Measurements from ENCODE around the gene TMUB2. TPM values are rescaled to one million over a fixed set of nuclear protein-coding genes. Genes with fewer than 3 reads are reported as not detected.
"Not testable (repeated sequence)": the region's sequence is repeated elsewhere in the genome, so short reads cannot be mapped to it uniquely, and the experiment has no call there.

Gene TMUB2
- polyA plus RNA-seq (ENCODE audit: insufficient read length in 3 of 3), result 10 to 100 TPM; 50.3 to 60.8 (median 50.4) TPM
- long read RNA-seq, donor 1, partial matches to known transcripts, result 6 of 15 reads
- long read RNA-seq, donor 1, other reads (novel, unspliced or antisense), result 0 of 15 reads
- long read RNA-seq, donor 2, partial matches to known transcripts, result 12 of 17 reads
- long read RNA-seq, donor 2, other reads (novel, unspliced or antisense), result 0 of 17 reads
- long read RNA-seq, donor 3, partial matches to known transcripts, result 13 of 23 reads
- long read RNA-seq, donor 3, other reads (novel, unspliced or antisense), result 0 of 23 reads
- long read RNA-seq, donor 4, partial matches to known transcripts, result 13 of 23 reads
- long read RNA-seq, donor 4, other reads (novel, unspliced or antisense), result 0 of 23 reads
- long read RNA-seq, donor 5, partial matches to known transcripts, result 5 of 11 reads
- long read RNA-seq, donor 5, other reads (novel, unspliced or antisense), result 0 of 11 reads
- long read RNA-seq, donor 6, partial matches to known transcripts, result 18 of 28 reads
- long read RNA-seq, donor 6, other reads (novel, unspliced or antisense), result 0 of 28 reads
- long read RNA-seq, donor 7, transcript TMUB2-201 (3 exons, 2,418 nt), result major isoform, 6 of 13 reads
- long read RNA-seq, donor 7, partial matches to known transcripts, result 0 of 13 reads
- long read RNA-seq, donor 7, other reads (novel, unspliced or antisense), result 0 of 13 reads
- long read RNA-seq, donor 8, partial matches to known transcripts, result 5 of 13 reads
- long read RNA-seq, donor 8, other reads (novel, unspliced or antisense), result 0 of 13 reads
- long read RNA-seq, donor 9, partial matches to known transcripts, result 5 of 10 reads
- long read RNA-seq, donor 9, other reads (novel, unspliced or antisense), result 0 of 10 reads
- long read RNA-seq, donor 10, partial matches to known transcripts, result 18 of 21 reads
- long read RNA-seq, donor 10, other reads (novel, unspliced or antisense), result 0 of 21 reads
- long read RNA-seq, donor 11, partial matches to known transcripts, result 7 of 8 reads
- long read RNA-seq, donor 11, other reads (novel, unspliced or antisense), result 0 of 8 reads
- long read RNA-seq, donor 12, transcript TMUB2-201 (3 exons, 2,418 nt), result major isoform, 6 of 34 reads
- long read RNA-seq, donor 12, partial matches to known transcripts, result 18 of 34 reads
- long read RNA-seq, donor 12, other reads (novel, unspliced or antisense), result 0 of 34 reads
- long read RNA-seq, donor 13, partial matches to known transcripts, result 0 of 6 reads
- long read RNA-seq, donor 13, other reads (novel, unspliced or antisense), result 0 of 6 reads
- long read RNA-seq, donor 14, result 0 reads
- long read RNA-seq, donor 15, result 0 reads
- long read RNA-seq, donor 16, partial matches to known transcripts, result 19 of 26 reads
- long read RNA-seq, donor 16, other reads (novel, unspliced or antisense), result 0 of 26 reads

- peak; percentile 99 for DNase-seq
Measured at GRCh38 chr17:44186307-44187130, at the start of gene TMUB2. TSS of gene TMUB2 (plus strand) at chr17:44186972. CDS start at chr17:44187709, 737 bp downstream.

GRCh38 chr17:44137891-44138709, 48.7 kb upstream of the TMUB2 start:
- DNase-seq, result peak; percentile 75

- not testable (repeated sequence) for DNase-seq
Measured at GRCh38 chr17:44143921-44144320, 42.9 kb upstream of the TMUB2 start.

GRCh38 chr17:44144966-44145739, 41.6 kb upstream of the TMUB2 start:
- DNase-seq, result no peak

- no peak for DNase-seq
Measured at GRCh38 chr17:44146375-44147346, 40.1 kb upstream of the TMUB2 start.

GRCh38 chr17:44147812-44148211, 39.0 kb upstream of the TMUB2 start:
- DNase-seq, result no peak

GRCh38 chr17:44149066-44149465, 37.7 kb upstream of the TMUB2 start:
- DNase-seq, result not testable (repeated sequence)

GRCh38 chr17:44149750-44150329, 36.9 kb upstream of the TMUB2 start:
- DNase-seq, result no peak

- no peak for DNase-seq
Measured at GRCh38 chr17:44152875-44153274, 33.9 kb upstream of the TMUB2 start.

GRCh38 chr17:44155488-44155887, 31.3 kb upstream of the TMUB2 start:
- DNase-seq, result no peak

GRCh38 chr17:44159519-44160210, 27.1 kb upstream of the TMUB2 start:
- DNase-seq, result no peak

GRCh38 chr17:44164476-44164875, 22.3 kb upstream of the TMUB2 start:
- DNase-seq, result no peak

GRCh38 chr17:44167181-44167861, 19.5 kb upstream of the TMUB2 start:
- DNase-seq, result no peak

GRCh38 chr17:44170135-44170498, 16.7 kb upstream of the TMUB2 start:
- DNase-seq, result no peak

GRCh38 chr17:44170499-44171201, 16.1 kb upstream of the TMUB2 start, which contains the start of gene ASB16:
TSS of gene ASB16 (plus strand) at chr17:44170704. CDS start at chr17:44170790, 86 bp downstream.
- no peak for DNase-seq
